ENCODE measurements around the gene GPALPP1. TPM values are rescaled to one million over a fixed set of nuclear protein-coding genes. Genes with fewer than 3 reads are reported as not detected.

Gene GPALPP1
- polyA plus RNA-seq, 1 experiment = 30.0 TPM

Small RNA genes lying within 50 kb of the gene (small RNA-seq; reads per million reads assigned to genes)
- gene RN7SL49P (ENCODE audit: insufficient read length, low read depth) = not detected

Other genes starting within 250 kb of the GPALPP1 start
- gene NUFIP1, start 67 bp upstream of the GPALPP1 start, polyA plus RNA-seq (2011; rRNA removed) = 3.7 and 4.0 TPM in 2 replicates
- gene GTF2F2, start 131.0 kb downstream of the GPALPP1 start, polyA plus RNA-seq (2011; rRNA removed) = 30.7 and 44.3 TPM in 2 replicates
- gene KCTD4, start 211.5 kb downstream of the GPALPP1 start, polyA plus RNA-seq (2011; rRNA removed) = 0.09 and 0.14 TPM in 2 replicates

Data from AG04450 (cell line).